Inflammatory macrophage (primary cell): Measurements from ENCODE around the gene GADD45A.
A peak's percentile ranks its signal among the peaks of the same experiment; 100 is the strongest.

Source experiments
- DNase-seq, 2 donors: peaks; one replicate each; pipeline ENCODE4 v3.0.0-alpha.2; 2020 to 2022

GADD45A gene

DNA sequence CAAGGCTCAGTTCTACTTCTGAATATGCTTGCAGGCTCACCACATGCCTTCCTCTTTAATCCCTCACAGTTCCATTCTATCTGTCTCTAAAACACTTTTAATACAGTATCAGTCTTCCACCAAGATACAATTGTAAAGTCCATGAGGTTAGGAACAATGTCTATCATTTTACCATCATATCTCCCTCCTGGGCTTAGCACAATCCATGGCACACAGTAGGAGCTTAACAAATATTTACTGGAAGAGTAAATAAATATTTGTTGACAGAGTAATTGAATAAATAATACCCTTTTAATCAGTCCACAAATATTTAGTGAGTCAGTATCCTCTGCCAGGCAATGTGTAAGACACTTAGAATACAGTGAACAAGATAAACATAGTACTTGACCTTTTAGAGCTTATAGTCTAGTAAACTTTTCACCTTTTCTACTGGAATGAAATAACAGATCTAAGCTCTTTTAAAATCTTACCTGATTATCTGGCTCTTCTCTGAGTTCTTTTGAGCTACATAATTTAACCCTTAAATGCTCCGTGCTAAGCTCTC lies 12.7 kb upstream of the GADD45A start:
- DNase-seq, result no peak

- DNase-seq, result no peak
Measured at GRCh38 chr1:67673468-67674201, 11.4 kb upstream of the GADD45A start.

DNA sequence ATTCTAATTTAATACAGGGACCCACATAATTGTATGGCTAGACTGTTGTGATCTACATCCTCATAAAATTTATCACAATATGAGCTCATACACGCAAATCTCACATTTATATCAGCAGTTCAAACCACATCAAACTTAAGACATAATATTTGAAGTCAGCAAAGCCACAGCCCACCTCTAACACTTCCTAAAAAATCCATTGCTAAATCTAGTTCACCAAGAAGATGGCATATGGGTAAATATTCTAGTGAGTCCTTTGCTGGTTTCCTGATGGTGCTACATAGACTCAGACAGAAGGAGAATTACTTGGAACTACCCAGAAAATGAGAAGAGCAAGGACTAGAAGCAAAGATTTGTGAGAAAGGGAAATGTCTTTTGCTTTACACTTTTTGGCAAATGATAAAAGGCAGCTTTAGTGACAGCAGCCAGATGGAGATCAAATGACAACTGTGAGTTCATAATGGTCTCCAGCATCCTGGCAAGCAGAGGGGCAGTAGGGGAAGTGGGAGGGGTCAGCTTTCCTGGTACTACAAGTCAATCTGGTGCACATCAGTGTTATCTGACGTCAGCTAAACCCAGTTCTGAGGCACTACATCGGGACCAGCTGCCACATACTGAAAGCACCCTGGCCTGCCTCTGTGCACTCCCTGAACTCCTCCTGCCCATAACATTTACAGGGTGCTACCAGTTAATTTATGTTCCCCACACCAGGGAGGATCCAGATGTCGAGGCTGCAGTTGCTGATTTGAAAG lies 10.6 kb upstream of the GADD45A start:
- peak in 1 of 2 donors; percentile 9 for DNase-seq

DNA sequence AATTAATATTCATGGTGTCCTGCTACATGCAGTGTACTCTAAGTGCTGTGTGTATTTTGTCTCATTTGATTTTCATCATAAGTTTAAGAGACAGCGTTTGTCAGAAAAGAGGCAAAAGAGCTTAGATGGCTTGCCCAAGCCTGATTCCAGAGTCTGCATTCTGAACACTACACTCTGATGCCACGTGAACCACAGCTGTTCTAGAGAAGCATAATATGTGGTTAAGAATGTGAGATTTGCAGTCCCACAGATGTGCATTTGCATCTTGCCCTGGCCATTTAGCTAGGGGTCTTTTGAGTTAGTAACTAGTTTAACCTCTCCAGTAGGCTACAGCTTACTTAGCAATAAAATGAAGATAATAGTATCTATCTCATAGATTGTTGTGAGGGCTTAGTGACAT lies 9.2 kb upstream of the GADD45A start:
- DNase-seq, result no peak

GRCh38 chr1:67676287-67676686 lies 8.7 kb upstream of the GADD45A start:
- DNase-seq, result no peak

GRCh38 chr1:67676946-67677345 lies 8.1 kb upstream of the GADD45A start:
- no peak for DNase-seq

DNA sequence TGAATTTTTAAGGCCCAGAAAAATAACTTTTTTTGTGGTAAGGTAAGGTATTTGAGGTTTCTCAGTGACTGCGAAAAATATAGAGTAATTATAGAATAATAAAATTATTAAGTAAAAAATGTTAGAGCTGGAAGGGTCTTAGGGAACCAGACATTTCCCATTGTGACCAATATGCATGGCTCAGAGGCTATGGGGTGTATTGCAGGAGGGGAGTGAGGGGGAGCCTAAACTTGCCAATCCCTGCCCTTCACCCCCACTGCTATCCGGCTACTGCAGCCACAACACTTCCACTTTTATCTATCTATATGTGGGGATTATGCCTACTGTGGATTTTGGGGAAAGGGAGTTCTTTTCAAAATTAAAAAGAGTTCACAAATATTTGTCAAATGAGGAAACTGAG lies 7.6 kb upstream of the GADD45A start:
- no peak for DNase-seq

DNA sequence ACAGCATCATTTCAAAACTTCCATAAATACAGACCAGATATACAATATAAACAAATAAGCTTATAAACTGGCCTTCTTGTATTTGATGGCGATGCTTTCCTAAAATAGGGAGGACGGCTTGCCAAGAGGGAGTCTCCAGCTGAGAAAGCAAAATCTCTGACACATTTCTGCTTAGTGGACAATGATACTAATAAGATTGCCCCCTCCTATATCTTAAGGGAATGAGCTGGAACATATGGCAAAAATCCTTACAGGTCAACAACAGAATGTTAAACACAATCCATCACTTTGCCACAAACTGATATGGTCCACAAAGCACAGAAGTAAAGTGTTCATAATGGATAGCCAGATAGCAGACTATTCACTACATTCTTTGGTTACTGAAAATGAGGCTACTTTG lies 7.1 kb upstream of the GADD45A start:
- DNase-seq, result no peak

DNA sequence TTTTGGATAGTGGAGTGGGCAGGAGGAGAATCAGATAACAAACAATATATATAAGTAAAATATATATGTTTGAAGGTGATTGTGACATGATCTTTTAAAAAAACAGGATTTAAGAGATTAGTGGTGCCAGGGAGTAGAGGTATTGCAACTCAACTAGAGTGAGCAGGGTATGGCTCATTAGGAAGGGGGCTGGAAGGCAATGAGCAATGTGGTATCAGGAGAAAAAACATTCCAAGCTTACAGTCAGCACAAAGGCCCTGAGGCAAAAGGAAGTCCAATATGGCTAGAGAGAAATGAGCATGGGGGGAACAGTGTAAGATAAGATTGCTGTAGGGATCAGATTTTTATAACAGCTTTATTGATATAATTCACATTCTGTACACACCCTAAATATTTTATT lies 5.3 kb upstream of the GADD45A start:
- no peak for DNase-seq

GRCh38 chr1:67680486-67680885 lies 4.5 kb upstream of the GADD45A start:
- no peak for DNase-seq

GRCh38 chr1:67682659-67683197 lies 2.3 kb upstream of the GADD45A start:
- DNase-seq, result peak; percentile 9 to 30

GRCh38 chr1:67683316-67683715 lies 1.7 kb upstream of the GADD45A start:
- peak in 1 of 2 donors; percentile 13 for DNase-seq

GRCh38 chr1:67683766-67684525 lies 1.1 kb upstream of the GADD45A start:
- peak; percentile 54 to 85 for DNase-seq

DNA sequence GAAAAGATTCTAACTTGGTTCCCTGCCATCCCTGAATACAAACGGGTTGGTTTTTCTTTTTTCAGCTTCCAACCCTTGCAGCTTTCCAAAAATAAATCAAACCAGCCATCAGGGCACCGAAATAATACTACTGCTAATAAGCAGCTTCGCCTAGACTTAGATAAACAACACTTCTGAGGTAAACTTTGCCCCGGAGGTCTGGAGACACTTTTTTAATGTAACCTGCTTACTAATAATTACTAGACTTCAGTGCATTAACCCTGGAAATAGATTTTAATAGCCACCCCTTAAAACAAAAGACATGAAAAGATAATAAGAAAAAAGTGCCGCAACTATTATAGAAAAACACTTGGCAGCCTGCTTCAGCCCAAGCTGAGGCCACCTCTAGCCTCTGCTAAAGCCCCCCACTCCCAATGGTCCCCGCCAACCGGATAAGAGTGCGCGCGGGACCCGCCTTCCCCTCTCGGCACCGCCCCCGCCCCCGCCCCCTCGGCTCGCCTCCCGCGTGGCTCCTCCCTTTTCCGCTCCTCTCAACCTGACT lies 405 bp upstream of the GADD45A start:
- no peak for DNase-seq

- peak; percentile 15 to 25 for DNase-seq
Measured at GRCh38 chr1:67685558-67686266, 711 bp downstream of the GADD45A start.

GRCh38 chr1:67686267-67687197 lies 1.5 kb downstream of the GADD45A start:
- peak; percentile 74 to 78 for DNase-seq

GRCh38 chr1:67687198-67687545 lies 2.2 kb downstream of the GADD45A start:
- DNase-seq, result no peak

- DNase-seq, result peak in 1 of 2 donors; percentile 33
Measured at GRCh38 chr1:67687649-67688048, 2.6 kb downstream of the GADD45A start.

GRCh38 chr1:67688526-67689219 lies 3.7 kb downstream of the GADD45A start:
- peak; percentile 41 to 57 for DNase-seq
